Measurements from ENCODE around the gene TAPBP. TPM values are rescaled to one million over a fixed set of nuclear protein-coding genes. Genes with fewer than 3 reads are reported as not detected.
"Not testable (repeated sequence)": the region's sequence is repeated elsewhere in the genome, so short reads cannot be mapped to it uniquely, and the experiment has no call there.

The TAPBP gene
- total and polyA plus RNA-seq, 9 of the 15 experiments (the other 6 are each of a cell fraction or from before 2014, with no cell fraction given) = 5.6 to 74.0 (median 22.3) TPM

- in situ Hi-C loops (cut with MboI); ATAC-seq; CTCF ChIA-PET (ENCODE audit: low intra/inter-chr PET ratio); H3K27ac ChIP-seq (ENCODE audit: extremely low read depth, low read depth, low read length); DNase-seq (ENCODE audit: extremely low read depth in 1 of 4, low spot score in 3 of 4); H4K20me1 ChIP-seq (replicated peaks; ENCODE audit: control insufficient read depth, insufficient read depth, low read length); H3K9me3 ChIP-seq (replicated peaks; ENCODE audit: control insufficient read depth, insufficient read depth, low read depth, low read length); H3K4me3 ChIP-seq; H3K9me1 ChIP-seq (ENCODE audit: control insufficient read depth, insufficient read depth, low read length); H3K4me2 ChIP-seq (ENCODE audit: insufficient read depth, low read length); POLR2A ChIA-PET; FAIRE-seq; intact Hi-C loops (cut with micrococcal nuclease); H3K27me3 ChIP-seq (ENCODE audit: control insufficient read depth in 2 of 2, insufficient read depth in 2 of 2, low read length in 2 of 2); BruUV-seq (replicated peaks); H2AFZ ChIP-seq (ENCODE audit: low read depth, low read length); H3K9ac ChIP-seq (ENCODE audit: insufficient read depth in 1 of 2, low read depth in 2 of 2, low read length in 2 of 2): not testable (repeated sequence)
- WGBS (ENCODE audit: insufficient coverage, low coverage, missing lambda C conversion rate) = 85% methylated on average over 4 of the region's 4 CpGs
- H3K79me2 ChIP-seq (ENCODE audit: control insufficient read depth, insufficient read depth, low read length) = peaks cover 32% of the 10 kb centered on the region
- peaks cover 72% of the 10 kb centered on the region for H3K36me3 ChIP-seq (ENCODE audit: control insufficient read depth, insufficient read depth, low read length)
- TF ChIP-seq MAFG (tag; conservative IDR thresholded peaks at IDR 0.05) = peak; percentile 78
- TF ChIP-seq C11orf30 (IDR thresholded peaks at IDR 0.05; ENCODE audit: low read depth) = peak; percentile 70
- TF ChIP-seq ZNF316 (IDR thresholded peaks at IDR 0.05) = peak; percentile 76
- peak; percentile 7; the same call in 1 of the 2 replicates for TF ChIP-seq MAFK (IDR thresholded peaks at IDR 0.05; ENCODE audit: low read length)
- H3K4me1 ChIP-seq (replicated peaks in 1 of 2; ENCODE audit: control insufficient read depth in 2 of 2, insufficient read depth in 2 of 2, low read length in 2 of 2) = peaks cover 11 to 19% of the 10 kb centered on the region in 2 experiments; a peak in 4 of 5 replicates
These were observed 28.7 kb downstream of the TAPBP start for GRCh38 chr6:33285214-33285613.

- no peaks in the 10 kb centered on the region for H3K27me3 ChIP-seq (ENCODE audit: control insufficient read depth in 2 of 2, insufficient read depth in 2 of 2, low read length in 2 of 2)
- peaks cover 16 to 39% of the 10 kb centered on the region in 2 experiments; a peak in 4 of 5 replicates for H3K4me1 ChIP-seq (replicated peaks in 1 of 2; ENCODE audit: control insufficient read depth in 2 of 2, insufficient read depth in 2 of 2, low read length in 2 of 2)
- peaks cover 89% of the 10 kb centered on the region for H3K36me3 ChIP-seq (ENCODE audit: control insufficient read depth, insufficient read depth, low read length)
- no peak overlapping the region for H3K4me3 ChIP-seq
- CTCF ChIA-PET (ENCODE audit: low intra/inter-chr PET ratio) = interaction anchor here (1.2 to 6.6 kb wide), 7 partner anchors 19 to 145 kb away, joined by 5 to 64 read pairs (median 14); partner anchors contain the start of genes CUTA, KIFC1 and RGL2
- POLR2A ChIA-PET = interaction anchor here (0.7 to 8.1 kb wide), 4 partner anchors 8 to 19 kb away, joined by 3 to 90 read pairs (median 10); partner anchors contain the start of genes PFDN6, RPS18, VPS52 and WDR46
- ATAC-seq = no peak
- BruUV-seq (replicated peaks) = no TSS peak
- H3K79me2 ChIP-seq (ENCODE audit: control insufficient read depth, insufficient read depth, low read length) = peaks cover 10% of the 10 kb centered on the region
- in situ Hi-C loops (cut with MboI) = no loop called here
- peaks cover 13% of the 10 kb centered on the region for H4K20me1 ChIP-seq (replicated peaks; ENCODE audit: control insufficient read depth, insufficient read depth, low read length)
- FAIRE-seq = no peak
- no peak overlapping the region for H2AFZ ChIP-seq (ENCODE audit: low read depth, low read length)
- H3K9me1 ChIP-seq (ENCODE audit: control insufficient read depth, insufficient read depth, low read length) = no peaks in the 10 kb centered on the region
- no peak overlapping the region; the same call in 1 of the 2 replicates for H3K4me2 ChIP-seq (ENCODE audit: insufficient read depth, low read length)
- no peak overlapping the region for H3K27ac ChIP-seq (ENCODE audit: extremely low read depth, low read depth, low read length)
- intact Hi-C loops (cut with micrococcal nuclease) = loop anchor here (1.0 to 2.0 kb wide), 4 partner anchors 19 to 146 kb away; no protein-coding TSS in a partner anchor
- WGBS (ENCODE audit: insufficient coverage, low coverage, missing lambda C conversion rate) = 89% methylated on average over 6 of the region's 6 CpGs
- no peaks in the 10 kb centered on the region for H3K9me3 ChIP-seq (replicated peaks; ENCODE audit: control insufficient read depth, insufficient read depth, low read depth, low read length)
- no peak for DNase-seq (ENCODE audit: extremely low read depth in 1 of 4, low spot score in 3 of 4)
- H3K9ac ChIP-seq (ENCODE audit: insufficient read depth in 1 of 2, low read depth in 2 of 2, low read length in 2 of 2) = peak overlapping the region in 1 of 2 experiments; percentile 30; a peak in 2 of 4 replicates
- TF ChIP-seq ZNF511 (CRISPR knock-in tag; IDR thresholded peaks at IDR 0.05) (0 out of 2 replicates have a peak, but pooled peaks have one; percentile 30), TAF15 (IDR thresholded peaks at IDR 0.05; ENCODE audit: low read depth, low read length) (no peak), MEF2D (tag; conservative IDR thresholded peaks at IDR 0.05; ENCODE audit: low read depth) (no peak), ID3 (CRISPR knock-in tag; IDR thresholded peaks at IDR 0.05) (no peak), ID3 (tag; IDR thresholded peaks at IDR 0.05) (no peak), NR2C2 (CRISPR knock-in tag; IDR thresholded peaks at IDR 0.05) (no peak), NR2C2 (tag; IDR thresholded peaks at IDR 0.05) (0 out of 2 replicates have a peak, but pooled peaks have one; percentile 2), PPARD (CRISPR knock-in tag; IDR thresholded peaks at IDR 0.05) (no peak), FOXJ3 (CRISPR knock-in tag; IDR thresholded peaks at IDR 0.05) (no peak), EZH2 (IDR thresholded peaks at IDR 0.05; ENCODE audit: borderline replicate concordance, low read depth, low read length) (no peak), ZC3H4 (CRISPR knock-in tag; IDR thresholded peaks at IDR 0.05; ENCODE audit: borderline replicate concordance) (0 out of 2 replicates have a peak, but pooled peaks have one; percentile 41), GABPA (tag; conservative IDR thresholded peaks at IDR 0.05; ENCODE audit: low read depth) (no peak), POLR2G (IDR thresholded peaks at IDR 0.05; ENCODE audit: low read depth, low read length) (peak; percentile 55)
These were observed 33.3 kb downstream of the TAPBP start for GRCh38 chr6:33280539-33280938.

Measured in K562 (cell line).